HS-27A (cell line): ENCODE measurements around the gene TGM2.

Experiments used
- DNase-seq: peaks from one replicate; pipeline ENCODE4 v3.0.0-alpha.2; 2012; ENCODE audit warnings: low read depth, missing footprints

The TGM2 gene

GRCh38 chr20:38165089-38165965 lies at the start of gene TGM2:
Gene TGM2 (minus strand): TSS chr20:38165270. CDS start chr20:38165198, 72 bp downstream.
- DNase-seq, result no peak

GRCh38 chr20:38214256-38215193 lies 49.5 kb upstream of the TGM2 start:
- no peak for DNase-seq

- DNase-seq, result no peak
Measured at GRCh38 chr20:38213607-38213940, 48.5 kb upstream of the TGM2 start.

- no peak for DNase-seq
Measured at GRCh38 chr20:38212806-38213606, 47.9 kb upstream of the TGM2 start.

- DNase-seq, result no peak
Measured at GRCh38 chr20:38211200-38212097, 46.4 kb upstream of the TGM2 start.

GRCh38 chr20:38210741-38211140 lies 45.7 kb upstream of the TGM2 start:
- no peak for DNase-seq

GRCh38 chr20:38209736-38210405 lies 44.8 kb upstream of the TGM2 start:
- no peak for DNase-seq

- DNase-seq, result no peak
Measured at GRCh38 chr20:38209054-38209675, 44.1 kb upstream of the TGM2 start.

- DNase-seq, result no peak
Measured at GRCh38 chr20:38208523-38208922, 43.5 kb upstream of the TGM2 start.

- DNase-seq, result no peak
Measured at GRCh38 chr20:38208088-38208487, 43.0 kb upstream of the TGM2 start.

- DNase-seq, result no peak
Measured at GRCh38 chr20:38207621-38208020, 42.6 kb upstream of the TGM2 start.

- DNase-seq, result no peak
Measured at GRCh38 chr20:38205001-38205400, 39.9 kb upstream of the TGM2 start.

- DNase-seq, result no peak
Measured at GRCh38 chr20:38203981-38204357, 38.9 kb upstream of the TGM2 start.

- DNase-seq, result no peak
Measured at GRCh38 chr20:38203337-38203980, 38.4 kb upstream of the TGM2 start.

- DNase-seq, result no peak
Measured at GRCh38 chr20:38202982-38203293, 37.9 kb upstream of the TGM2 start.

GRCh38 chr20:38202153-38202981 lies 37.3 kb upstream of the TGM2 start:
- no peak for DNase-seq

- DNase-seq, result no peak
Measured at GRCh38 chr20:38201356-38201755, 36.3 kb upstream of the TGM2 start.

GRCh38 chr20:38200646-38201045 lies 35.6 kb upstream of the TGM2 start:
- DNase-seq, result no peak
